HG02852 (cell line): ENCODE measurements around the gene ELOVL5.
"Not testable (repeated sequence)": the region's sequence is repeated elsewhere in the genome, so short reads cannot be mapped to it uniquely, and the experiment has no call there.

Experiments
- ATAC-seq: cut with Tn5 transposase; IDR thresholded peaks from one replicate; pipeline ENCODE4 v1.9.1; 2021; ENCODE audit warnings: mild to moderate bottlenecking, moderate library complexity; ENCODE audit not compliant: unreplicated experiment

Gene ELOVL5

DNA sequence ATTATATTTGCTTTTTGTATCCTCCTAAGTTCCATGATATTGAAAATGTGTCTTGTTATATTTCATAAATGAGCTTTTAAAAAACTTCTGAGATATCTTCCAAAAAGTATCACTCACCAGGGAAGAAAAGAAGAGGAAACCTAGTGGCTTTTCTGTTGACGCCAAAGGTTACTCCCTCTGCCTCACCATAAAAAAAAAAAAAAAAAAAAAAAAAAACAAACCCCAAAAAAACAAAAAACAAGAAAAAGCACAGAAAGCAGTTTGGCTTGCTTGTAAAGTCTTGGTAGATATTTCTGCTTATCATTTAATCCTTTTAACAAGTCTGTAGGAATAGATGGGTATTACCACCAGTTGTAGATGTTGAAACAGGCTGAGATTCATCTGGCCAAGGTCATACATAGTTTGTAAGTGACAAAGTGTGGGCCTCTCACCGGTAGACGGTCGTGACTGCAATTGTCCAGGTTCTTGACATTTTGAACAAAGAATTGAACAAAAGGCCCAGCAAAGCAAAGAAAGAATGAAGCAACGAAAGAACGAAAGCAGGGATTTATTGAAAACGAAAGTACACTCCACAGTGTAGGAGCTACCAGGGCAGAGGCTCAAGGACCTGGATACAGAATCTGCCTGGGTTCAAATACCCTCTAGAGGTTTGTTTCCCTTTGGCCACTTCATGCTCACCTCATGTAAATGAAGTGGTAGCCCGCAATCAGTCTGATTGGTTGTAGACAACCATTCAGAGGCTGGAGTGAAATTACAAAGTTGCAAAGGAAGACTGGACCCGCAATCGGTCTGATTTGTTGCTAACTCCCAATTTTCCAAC, 11.6 kb upstream of the ELOVL5 start:
- no peak for ATAC-seq

DNA sequence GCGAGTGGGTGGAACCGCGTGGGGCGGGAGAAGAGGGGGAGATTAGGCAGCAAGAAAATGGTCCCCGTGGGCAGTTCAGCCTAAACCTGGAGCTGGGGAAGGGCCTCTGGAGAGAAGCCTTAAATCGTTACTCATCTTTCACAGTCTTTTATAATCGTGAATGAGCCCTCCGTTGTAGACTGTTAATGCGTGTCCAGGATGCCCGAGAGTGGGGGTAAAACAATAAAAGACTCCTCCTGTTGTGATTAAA, 11.0 kb upstream of the ELOVL5 start:
- ATAC-seq, result peak; percentile 1

DNA sequence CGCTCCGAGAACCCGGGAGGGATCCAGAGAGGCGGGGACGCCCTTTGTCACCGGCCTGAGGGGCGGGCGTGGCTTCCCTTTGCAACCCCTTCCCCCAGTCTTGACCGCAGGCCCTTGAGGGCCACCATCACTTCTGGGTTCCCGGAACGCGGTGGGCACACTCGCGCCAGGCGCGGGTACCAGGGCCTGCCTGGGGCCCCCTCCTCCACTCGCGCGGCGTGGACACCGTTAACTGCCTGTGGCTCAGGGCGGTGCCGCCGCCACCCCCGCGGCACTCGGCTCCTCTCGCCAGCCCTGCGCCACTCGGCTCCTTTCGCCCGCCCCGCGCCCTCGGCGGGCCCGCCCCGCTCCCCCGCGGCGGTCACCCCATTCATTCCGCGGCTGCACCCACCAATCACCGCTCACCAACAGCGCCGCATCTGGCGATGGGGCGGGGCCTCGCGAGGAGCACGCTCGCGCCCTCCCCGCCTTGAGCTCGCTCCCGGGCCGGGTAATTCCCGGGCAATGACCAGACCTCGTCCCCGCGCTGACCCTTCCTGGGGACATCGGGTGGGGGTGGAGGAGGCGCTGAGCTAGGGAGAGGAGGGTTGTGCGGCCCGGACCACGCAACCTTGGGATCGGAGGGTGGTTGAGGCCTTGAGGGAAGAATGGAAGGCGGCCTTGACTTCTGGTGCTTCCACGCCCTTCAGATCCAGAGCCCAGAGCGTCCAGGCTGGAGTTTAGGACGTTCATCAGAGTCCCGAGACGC, 10.5 kb upstream of the ELOVL5 start:
- ATAC-seq, result peak; percentile 96

DNA sequence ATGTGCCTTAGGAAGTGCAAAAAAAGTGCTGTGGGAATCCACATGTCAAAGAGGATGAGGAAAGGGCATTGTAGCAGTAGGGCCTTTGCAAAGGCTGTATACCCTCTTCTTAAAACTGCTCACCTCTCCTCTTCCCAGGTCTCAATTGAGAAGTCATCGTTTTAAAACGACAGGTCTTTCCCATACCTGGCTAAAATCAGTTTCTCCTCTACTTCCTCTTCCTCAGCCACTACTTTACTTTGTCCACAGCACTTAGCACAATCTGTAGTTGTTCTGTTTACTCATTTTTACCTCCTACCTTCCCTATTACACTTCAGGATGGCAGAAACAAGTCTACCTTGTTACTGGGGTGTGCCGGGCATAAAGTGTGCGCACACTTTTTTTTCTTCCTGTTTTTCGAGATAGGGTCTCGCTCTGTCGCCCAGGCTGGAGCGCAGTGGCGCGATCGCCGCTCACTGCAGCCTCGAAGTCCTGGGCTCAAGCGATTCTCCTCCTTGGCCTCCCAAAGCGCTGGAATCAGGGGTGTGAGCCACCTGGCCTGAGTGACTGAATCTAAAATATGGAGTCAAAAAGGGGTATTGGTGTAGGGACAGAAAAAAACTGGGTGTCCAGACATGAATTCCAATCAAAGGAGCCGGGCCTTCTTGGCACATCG, 9.8 kb upstream of the ELOVL5 start:
- ATAC-seq, result peak; percentile 17

DNA sequence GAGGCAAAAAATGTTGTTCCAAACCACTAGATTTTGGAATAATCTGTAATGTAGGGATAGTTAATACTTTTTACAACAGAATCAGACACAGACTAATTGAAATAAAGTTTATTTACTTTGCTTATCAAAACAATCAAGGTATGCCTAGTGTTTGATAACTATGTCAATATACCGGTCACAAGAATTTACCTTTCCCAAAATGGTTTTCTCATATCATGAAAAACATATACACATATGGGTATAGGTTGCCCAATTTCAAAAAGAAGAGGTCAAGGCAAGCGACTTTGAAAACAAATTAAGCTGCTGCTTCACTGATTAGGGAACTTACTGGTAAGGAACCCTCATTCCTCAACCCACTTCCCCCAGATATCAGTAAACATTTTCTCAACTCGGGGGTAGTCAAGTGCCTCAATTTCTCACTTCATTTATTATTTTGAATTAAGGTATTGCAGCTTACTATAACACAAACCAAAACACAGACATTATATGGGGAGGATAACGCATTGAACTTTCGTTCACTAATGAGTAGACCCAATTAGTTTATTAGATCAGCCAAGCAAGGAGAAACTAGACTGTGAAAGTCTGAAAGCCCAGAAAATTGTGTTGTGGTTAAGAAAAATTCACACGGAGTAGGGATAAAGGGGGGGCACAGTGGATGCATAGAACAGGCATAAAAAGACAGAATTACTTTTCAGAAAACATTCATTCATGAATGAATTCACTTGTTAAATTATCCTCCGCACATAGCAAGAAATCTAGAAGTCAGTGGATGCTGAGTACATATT, 9.0 kb upstream of the ELOVL5 start:
- no peak for ATAC-seq

DNA sequence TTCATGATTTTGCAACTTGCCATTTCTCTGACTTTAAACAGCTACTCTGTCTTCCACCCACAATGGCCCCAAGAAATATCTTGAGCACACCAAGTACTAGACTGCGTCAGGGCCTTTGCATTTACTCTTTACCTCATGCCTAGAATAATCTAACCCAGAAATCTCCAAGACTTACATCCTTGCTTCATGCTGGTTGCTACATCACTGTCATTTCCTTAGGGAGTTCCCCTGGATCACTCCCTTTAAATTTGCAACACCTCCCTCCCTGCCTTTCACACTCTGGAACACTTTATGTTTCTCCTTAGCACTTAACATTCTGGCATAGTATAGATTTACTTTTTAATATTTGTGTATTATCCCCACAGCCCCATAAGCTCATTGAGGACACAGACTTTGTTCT, 4.9 kb upstream of the ELOVL5 start:
- ATAC-seq, result no peak

DNA sequence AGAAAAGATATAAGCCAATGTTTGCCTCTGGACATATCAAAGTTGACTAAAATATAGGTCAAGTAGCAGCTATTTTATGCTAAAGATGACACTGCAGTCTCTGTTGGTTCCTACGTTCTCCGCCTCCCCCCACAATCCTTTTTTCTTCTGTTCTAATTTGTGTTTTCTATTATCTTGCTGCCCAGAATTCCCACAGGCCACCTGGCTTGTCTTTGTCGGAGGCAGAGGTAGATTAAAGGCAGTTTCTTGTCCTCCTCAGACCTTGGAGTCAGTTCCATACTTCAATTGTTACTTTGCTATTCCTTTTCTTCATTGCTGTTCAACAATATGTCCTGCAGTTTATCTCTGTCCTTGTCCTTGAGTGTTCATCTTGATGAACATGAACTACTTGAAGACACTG, 3.6 kb upstream of the ELOVL5 start:
- ATAC-seq, result no peak

DNA sequence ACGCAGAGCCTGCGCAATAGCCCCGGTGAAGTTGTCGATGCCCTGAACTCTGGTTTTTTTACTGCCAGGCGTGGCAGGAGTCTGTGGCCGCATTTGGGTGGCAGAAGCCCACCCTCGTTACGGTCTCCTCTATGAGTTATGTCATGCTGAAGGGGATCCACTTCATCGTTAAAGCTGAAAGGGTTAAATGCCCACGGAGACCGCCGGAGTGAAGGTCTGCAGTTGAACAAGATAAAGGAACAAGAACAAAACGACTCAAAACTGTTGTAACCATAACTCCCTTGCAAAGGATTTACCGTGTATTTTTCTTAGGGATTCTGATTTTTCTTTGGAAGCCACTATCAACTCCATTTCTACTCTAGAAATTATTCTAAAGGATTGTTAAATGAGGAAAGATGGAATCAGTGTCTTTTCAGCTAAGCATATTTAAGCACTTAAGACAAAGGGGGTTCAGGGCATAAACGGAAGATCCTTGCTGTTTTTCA, 501 bp upstream of the ELOVL5 start:
- no peak for ATAC-seq

DNA sequence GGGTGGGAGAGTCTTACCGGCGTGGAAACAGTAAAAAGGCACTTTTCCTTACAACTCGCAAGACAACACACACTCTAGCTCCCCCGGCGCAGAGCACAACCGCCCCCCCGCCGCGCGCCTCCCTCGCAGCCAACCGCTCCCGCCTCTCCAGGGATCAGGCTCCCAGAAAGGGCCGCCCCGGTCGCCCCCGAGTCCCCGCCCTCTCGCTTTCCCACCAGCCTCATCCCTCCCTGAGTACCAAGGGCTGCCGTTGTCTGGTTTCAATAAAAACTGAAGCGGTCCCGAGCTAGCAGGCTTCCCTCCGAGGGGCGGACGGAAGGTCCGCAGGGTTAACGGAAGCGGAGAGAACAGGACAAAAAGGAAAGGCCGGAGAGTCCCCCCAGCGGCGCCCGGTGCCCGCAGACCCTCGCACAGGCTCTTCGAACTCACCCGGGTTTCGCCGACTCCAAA, 804 bp downstream of the ELOVL5 start:
- ATAC-seq, result peak; percentile 28

DNA sequence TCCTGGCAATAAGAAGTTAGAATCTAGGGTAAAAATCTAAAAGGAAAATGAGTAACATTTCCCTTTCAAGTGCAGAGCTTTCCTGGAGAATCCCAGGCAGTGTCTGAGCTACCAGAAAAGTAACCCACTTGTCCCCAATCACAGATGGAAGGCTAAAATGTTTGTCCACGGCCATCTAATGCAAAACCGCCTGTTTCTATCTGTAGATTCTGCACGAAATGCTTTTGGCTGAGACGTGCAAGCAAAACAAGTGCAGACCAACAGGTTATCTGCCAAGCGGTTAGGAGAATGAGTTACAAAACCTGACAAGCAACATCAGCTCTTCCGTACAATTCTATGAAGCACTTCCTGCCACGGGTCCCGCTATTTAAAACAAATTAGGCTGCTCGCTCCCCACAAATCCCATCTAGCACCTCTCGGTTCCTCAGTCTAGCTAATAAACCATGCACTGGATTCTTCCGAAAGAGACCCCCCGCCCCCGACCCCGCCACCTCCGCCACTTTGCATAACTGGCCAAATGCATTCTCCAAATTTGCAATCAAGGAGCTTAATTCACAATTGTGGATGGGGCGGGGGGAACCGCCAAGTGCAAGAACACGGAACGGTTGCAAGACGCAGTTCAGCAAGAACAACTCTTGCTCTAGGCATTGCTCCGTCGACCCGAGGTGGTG, 1.4 kb downstream of the ELOVL5 start:
- ATAC-seq, result peak; percentile 22

DNA sequence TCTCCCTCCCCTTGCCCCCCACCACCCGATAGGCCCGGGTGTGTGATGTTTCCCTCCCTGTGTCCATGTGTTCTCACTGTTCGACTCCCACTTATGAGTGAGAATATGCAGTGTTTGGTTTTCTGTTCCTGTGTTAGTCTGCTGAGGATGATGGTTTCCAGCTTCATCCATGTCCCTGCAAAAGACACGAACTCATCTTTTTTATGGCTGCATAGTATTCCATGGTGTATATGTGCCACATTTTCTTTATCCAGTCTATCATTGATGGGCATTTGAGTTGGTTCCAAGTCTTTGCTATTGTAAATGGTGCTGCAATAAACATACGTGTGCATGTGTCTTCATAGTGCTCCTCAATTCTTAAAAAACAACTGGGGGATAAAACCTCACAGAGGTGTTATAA, 2.7 kb downstream of the ELOVL5 start:
- not testable (repeated sequence) for ATAC-seq

DNA sequence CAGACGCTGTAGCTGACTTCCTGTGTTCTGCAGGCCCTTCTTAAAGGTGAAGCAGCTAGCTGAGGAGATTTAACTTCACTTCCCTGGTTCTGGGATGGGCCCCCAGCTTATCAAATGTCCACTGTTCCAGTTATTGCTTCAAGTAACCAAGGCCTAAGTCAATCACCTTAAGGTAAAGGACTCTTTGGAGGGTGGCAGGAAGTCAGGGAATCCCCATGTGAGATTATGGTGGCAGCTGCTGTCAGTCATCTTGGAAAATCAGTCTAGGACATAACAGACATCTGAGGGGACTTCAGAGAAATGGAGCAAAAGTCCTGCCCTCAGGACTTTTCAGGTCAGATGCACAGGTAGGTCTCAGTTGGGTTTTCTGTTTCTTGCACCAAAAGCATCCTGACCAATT, 3.8 kb downstream of the ELOVL5 start:
- no peak for ATAC-seq

DNA sequence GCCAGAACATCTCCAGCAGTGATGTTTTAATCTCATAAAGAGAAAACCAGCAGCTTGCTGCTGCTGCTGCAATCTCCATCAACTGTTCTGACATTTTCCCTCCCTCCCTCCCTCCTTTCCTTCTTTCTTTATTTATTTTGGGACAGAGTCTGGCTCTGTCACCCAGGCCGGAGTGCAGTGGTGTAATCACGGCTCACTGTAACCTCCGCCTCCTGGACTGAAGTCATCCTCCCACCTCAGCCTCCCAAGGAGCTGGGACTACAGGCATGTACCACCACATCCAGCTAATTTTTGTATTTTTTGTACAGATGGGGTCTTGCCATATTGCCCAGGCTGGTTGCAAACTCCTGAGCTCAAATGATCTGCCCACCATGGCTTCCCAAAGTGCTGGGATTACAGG, 5.7 kb downstream of the ELOVL5 start:
- ATAC-seq, result no peak

DNA sequence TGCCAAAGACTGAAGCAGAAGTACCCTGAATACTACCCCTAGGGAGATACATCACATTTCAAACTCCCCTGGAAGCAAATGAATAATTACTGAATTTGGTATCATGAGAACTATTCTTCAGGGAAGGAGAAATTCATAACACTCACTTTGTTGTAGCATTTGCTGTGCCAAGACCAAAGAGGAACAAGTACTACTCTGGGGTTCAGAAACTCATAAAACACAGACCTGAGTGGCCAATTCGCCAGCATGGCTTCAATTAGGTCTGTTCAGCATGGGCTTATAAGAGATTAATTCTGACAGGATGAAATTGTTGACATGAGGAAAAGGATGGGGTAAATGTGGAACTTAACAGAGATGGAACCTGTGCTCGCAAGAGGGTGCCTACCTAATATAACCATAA, 6.5 kb downstream of the ELOVL5 start:
- ATAC-seq, result no peak

DNA sequence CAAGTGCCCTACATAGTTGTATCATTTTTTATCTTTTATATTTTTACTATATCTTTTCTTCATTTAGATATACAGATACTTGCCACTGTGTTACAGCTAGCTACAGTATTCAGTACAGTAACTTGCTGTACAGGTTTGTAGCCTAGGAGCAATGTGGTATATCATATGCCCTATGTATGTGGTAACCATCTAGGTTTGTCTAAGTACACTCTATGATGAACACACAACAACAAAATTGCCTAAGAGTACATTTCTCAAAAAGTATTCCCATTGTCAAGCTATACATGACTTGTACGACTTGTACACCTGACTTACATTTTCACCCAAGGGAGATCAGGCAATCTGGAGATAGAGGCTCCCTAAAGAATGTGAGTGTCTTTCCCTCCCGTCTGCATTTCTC, 8.2 kb downstream of the ELOVL5 start:
- ATAC-seq, result no peak

DNA sequence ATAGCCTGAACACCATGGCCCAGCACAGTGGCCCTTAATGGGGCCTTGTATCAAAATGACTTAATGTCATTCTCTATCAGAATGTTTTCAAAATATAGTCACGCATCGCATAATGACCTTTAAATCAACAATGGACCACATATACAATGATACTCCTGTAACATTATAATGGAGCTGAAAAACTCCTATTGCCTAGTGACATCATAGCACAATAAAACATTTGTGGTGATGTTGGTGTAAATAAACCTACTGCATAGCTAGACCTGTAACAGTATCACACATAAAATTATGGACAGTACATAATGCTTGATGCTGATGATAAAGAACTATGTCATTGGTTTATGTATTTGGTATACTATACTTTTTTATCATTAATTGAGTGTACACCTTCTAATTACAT, 9.3 kb downstream of the ELOVL5 start:
- ATAC-seq, result no peak

DNA sequence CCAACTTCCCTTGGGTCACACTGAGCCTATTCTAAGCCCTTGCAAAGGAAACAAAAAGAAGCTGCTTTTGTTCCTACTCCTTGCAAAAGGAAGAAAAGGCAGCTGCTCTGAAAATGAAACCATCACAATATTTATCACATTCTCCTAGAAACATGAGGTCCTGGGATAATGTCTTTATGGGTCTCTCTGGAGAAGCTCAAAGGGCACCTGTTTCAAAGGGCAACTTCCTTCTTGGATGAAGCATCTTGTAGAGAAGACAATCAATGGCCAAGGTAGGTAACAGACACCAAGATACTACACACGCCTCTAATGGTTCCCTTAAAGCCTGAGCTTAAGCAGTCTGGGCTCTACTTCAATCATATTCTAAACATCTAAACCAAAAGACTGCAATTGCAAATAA, 10.4 kb downstream of the ELOVL5 start:
- no peak for ATAC-seq

DNA sequence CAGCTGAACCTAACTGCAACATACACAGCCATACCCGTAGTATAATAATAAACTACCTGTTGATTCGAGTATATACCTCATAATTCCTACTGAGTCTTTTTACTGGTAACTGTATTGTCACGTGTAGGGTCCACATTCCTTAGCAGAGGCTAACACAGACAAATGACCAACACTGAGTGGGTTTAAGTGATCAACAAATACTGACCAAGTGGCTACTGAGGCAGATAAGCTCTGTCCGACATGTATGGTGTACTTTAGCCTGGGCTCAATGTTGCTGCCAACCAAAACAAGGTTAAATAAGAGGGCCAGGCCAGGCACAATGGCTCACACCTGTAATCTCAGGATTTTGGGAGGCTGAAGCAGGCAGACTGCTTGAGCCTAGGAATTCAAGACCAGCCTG, 12.7 kb downstream of the ELOVL5 start:
- ATAC-seq, result no peak

DNA sequence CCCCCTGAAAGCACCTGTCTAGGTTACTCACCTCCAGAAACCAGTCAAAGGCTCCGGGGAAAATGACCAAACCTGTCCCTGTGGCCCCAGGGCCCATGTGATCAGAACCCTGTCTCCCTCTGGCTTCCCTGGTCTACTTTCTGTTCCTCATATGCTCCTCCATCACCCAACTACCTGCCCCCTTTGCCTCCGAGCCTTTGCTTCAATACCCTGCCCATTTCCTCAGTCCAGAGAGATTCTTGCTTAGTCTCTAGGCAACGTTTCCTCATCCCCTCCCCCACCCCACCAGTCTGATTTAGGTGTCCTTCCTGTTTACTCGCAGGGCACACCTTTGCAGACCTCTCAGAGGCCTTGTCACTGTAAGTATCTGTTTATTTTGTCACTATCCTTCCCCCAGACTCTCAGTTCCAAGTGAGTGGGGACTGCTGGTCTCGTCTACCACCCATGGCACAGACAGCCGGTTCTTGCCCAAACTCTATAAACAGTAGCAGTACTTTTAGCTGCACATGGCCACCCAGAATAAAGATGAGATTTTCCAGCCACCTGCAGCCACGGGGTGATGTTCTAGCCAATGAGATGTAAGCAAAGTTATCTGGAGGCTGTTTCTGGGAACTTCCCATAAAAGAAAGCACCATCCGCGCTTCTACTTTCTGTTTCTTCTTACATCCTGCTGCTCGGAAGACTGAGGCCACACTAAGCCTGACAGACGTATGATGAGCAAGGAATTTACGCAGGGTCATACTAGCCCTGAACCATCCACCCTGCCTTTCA, 13.3 kb downstream of the ELOVL5 start:
- ATAC-seq, result peak; percentile 82
